GM12873 (cell line): Measurements from ENCODE around the gene TBC1D10A.

Experiments used
- TF ChIP-seq, protein P1 (sequence below): IDR thresholded peaks from 2 replicates; pipeline ENCODE4 v1.5.1; 2012; ENCODE audit warnings: low read depth, mild to moderate bottlenecking, moderate library complexity, low read length, control low read depth; ENCODE audit not compliant: insufficient read depth; ENCODE audit errors: missing control alignments

TBC1D10A gene

DNA sequence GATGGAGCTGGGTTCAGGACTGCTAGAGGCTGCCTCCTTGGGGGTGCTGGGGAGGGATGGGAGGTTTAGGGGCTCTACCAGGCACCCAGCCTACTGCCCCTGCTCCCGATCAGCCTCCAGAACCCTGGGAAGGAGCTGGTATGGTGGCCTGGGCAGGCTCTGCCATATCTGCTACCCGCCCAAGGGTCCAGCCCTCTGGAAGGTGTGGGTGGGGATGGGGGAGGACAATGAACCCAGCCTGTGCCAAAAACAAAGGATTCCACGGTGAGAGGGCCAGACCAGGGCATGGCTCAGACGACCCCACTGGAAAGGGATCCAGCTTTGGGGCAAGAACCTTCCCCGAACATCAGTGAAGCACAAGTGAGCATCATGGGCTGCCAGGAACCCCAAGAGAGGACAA is 40.4 kb downstream of the TBC1D10A start:
- TF ChIP-seq, protein P1, sequence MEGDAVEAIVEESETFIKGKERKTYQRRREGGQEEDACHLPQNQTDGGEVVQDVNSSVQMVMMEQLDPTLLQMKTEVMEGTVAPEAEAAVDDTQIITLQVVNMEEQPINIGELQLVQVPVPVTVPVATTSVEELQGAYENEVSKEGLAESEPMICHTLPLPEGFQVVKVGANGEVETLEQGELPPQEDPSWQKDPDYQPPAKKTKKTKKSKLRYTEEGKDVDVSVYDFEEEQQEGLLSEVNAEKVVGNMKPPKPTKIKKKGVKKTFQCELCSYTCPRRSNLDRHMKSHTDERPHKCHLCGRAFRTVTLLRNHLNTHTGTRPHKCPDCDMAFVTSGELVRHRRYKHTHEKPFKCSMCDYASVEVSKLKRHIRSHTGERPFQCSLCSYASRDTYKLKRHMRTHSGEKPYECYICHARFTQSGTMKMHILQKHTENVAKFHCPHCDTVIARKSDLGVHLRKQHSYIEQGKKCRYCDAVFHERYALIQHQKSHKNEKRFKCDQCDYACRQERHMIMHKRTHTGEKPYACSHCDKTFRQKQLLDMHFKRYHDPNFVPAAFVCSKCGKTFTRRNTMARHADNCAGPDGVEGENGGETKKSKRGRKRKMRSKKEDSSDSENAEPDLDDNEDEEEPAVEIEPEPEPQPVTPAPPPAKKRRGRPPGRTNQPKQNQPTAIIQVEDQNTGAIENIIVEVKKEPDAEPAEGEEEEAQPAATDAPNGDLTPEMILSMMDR, result no peak

DNA sequence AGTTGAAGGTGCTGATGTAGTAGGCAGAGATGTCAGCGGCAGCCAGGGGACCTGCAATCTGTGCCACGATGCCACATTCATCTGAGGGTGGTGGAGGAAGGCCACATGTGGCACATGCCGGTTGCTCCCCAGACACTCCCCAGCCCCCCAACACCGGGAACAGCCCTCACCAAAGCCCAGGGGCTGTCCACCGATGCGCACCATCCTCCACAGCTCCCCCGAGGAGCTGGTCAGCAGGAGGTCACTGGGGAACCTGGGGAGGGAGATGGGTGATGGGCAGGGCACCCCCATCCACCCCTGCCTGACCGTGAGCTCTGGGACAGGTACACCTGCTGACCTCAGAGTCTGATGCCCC is 40.9 kb downstream of the TBC1D10A start:
- TF ChIP-seq, protein P1, result no peak

DNA sequence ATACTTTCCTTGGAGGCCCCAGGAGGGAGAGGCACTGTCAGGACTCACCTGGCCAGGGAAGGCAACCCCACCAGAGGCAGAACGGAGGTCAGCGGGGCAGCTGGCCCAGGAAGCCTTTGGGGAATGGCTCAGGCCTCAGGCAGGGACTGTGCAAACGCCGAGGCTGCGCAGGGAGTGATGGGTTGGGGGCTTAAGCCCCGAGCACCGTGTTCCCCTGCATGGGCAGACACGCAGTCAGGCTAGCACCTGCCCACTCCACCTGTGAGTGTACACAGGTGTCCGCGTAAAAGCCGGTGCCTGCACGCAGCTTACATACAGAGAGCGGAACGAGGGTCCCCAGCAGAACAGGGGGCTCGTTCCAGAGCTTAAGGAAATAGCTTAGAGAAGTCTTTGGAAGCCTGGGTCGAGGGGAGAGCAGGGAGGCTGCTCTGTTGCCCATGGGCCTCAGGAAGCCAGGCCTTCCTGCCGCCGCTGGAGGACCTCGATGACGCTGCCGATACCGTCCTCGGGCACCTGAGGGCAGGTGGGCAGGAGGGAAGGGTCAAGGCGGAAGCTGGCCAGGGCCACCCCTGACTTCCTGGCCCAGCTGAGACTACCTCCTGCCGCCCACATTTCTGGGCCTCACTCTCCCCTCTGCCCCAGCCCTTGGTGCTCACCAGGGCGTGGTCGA is 41.4 kb downstream of the TBC1D10A start:
- TF ChIP-seq, protein P1, result no peak

GRCh38 chr22:30284666-30285065 is 42.1 kb downstream of the TBC1D10A start:
- TF ChIP-seq, protein P1, result no peak

DNA sequence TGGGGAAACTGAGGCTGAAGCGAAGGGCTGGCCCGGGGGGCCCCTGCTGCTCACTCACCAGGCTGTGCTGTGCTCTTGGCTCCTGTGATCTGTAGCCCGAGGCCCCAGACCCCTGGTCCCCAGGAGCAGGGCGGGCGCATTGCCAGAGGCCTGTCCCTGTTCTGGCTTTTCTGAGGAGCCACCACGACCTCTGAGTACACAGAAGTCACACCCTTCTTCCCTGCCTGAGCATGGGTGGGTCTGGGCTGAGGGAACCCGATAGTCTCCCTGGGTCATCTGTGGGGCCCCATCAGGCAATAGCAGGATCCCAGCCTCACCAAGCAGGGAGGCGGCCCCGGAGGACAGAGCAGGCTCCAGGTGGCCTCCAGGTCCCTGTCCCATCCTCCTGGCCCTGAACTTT is 42.6 kb downstream of the TBC1D10A start:
- TF ChIP-seq, protein P1, result no peak

GRCh38 chr22:30283342-30283741 is 43.4 kb downstream of the TBC1D10A start:
- TF ChIP-seq, protein P1, result no peak

GRCh38 chr22:30282616-30283046 is 44.1 kb downstream of the TBC1D10A start:
- TF ChIP-seq, protein P1, result no peak

DNA sequence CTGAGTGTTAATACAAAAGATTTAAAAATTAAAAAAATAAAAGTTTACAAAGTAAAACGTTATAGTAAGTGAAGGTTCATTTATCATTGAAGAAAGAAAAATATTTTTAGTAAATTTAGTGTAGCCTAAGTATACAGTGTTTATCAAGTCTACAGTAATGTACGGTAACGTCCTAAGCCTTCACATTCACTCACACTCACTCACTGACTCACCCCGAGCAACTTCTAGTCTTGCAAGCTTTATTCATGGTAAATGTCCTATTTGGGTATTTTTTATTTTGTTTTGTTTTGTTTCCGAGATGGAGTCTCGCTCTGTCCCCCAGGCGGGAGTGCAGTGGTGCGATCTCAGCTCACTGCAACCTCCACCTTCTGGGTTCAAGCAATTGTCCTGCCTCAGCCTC is 46.2 kb downstream of the TBC1D10A start:
- TF ChIP-seq, protein P1, result no peak
